Right forelimb (tissue), 1 donor: ENCODE measurements around the gene KLHL29.

Experiments used
- DNase-seq: peaks from one replicate; pipeline ENCODE4 v3.0.0-alpha.2; 2018

The KLHL29 gene

GRCh38 chr2:23583467-23583866 lies 198.5 kb downstream of the KLHL29 start:
- DNase-seq: no peak

- no peak for DNase-seq
Observed at GRCh38 chr2:23584054-23584745, 199.2 kb downstream of the KLHL29 start.

GRCh38 chr2:23585273-23586170 lies 200.5 kb downstream of the KLHL29 start:
- DNase-seq: no peak

- DNase-seq: no peak
Observed at GRCh38 chr2:23586741-23587306, 201.8 kb downstream of the KLHL29 start.

GRCh38 chr2:23587341-23587880 lies 202.4 kb downstream of the KLHL29 start:
- DNase-seq: no peak

GRCh38 chr2:23588106-23588505 lies 203.1 kb downstream of the KLHL29 start:
- no peak for DNase-seq

- peak; percentile 38 for DNase-seq
Observed at GRCh38 chr2:23588508-23589201, 203.7 kb downstream of the KLHL29 start.

GRCh38 chr2:23589220-23589647 lies 204.3 kb downstream of the KLHL29 start:
- peak; percentile 50 for DNase-seq

- peak; percentile 46 for DNase-seq
Observed at GRCh38 chr2:23589739-23590138, 204.8 kb downstream of the KLHL29 start.

GRCh38 chr2:23590241-23590869 lies 205.4 kb downstream of the KLHL29 start:
- peak; percentile 42 for DNase-seq

GRCh38 chr2:23591111-23591510 lies 206.1 kb downstream of the KLHL29 start:
- no peak for DNase-seq

- DNase-seq: peak; percentile 30
Observed at GRCh38 chr2:23592061-23592685, 207.2 kb downstream of the KLHL29 start.

GRCh38 chr2:23592898-23593751 lies 208.1 kb downstream of the KLHL29 start:
- peak; percentile 38 for DNase-seq

GRCh38 chr2:23593752-23594459 lies 208.9 kb downstream of the KLHL29 start:
- peak; percentile 38 for DNase-seq

GRCh38 chr2:23594460-23594825 lies 209.5 kb downstream of the KLHL29 start:
- peak; percentile 47 for DNase-seq

- DNase-seq: peak; percentile 43
Observed at GRCh38 chr2:23595021-23595420, 210.0 kb downstream of the KLHL29 start.

GRCh38 chr2:23595601-23596251 lies 210.7 kb downstream of the KLHL29 start:
- peak; percentile 74 for DNase-seq

- no peak for DNase-seq
Observed at GRCh38 chr2:23596316-23596885, 211.4 kb downstream of the KLHL29 start.

GRCh38 chr2:23597687-23598086 lies 212.7 kb downstream of the KLHL29 start:
- no peak for DNase-seq
